GM18499 (cell line): ENCODE data around the gene PPP2R1B.
"Not testable (repeated sequence)": the region's sequence is repeated elsewhere in the genome, so short reads cannot be mapped to it uniquely, and the experiment has no call there.

Experiments used
- ATAC-seq: cut with Tn5 transposase; IDR thresholded peaks from one replicate; pipeline ENCODE4 v1.9.1; 2021; ENCODE audit warnings: moderate number of reproducible peaks; ENCODE audit not compliant: insufficient read depth, unreplicated experiment

PPP2R1B gene

GRCh38 chr11:111729071-111729830 lies 36.9 kb downstream of the PPP2R1B start:
- no peak for ATAC-seq

GRCh38 chr11:111727431-111727830 lies 38.8 kb downstream of the PPP2R1B start:
- ATAC-seq = no peak

DNA sequence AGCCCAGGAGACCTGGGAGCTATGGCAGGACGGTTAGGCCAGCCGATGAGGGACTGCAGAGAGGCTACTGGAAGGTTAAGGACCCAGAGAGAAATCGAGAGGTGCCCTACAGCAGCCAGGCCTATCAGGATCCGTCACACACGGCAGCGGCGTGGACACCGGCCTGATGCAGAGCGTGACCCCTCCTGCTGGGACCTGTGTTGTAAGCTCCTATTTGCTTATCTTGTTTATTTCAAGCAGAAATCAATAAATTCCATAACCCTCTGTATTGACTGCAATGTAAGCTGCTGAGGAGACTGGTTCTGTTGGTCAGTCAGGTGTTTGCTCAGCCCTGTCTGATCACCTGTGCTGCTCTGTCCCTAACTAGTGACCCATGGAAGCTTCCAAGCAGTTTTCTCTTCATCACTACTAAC lies 39.9 kb downstream of the PPP2R1B start:
- no peak for ATAC-seq

DNA sequence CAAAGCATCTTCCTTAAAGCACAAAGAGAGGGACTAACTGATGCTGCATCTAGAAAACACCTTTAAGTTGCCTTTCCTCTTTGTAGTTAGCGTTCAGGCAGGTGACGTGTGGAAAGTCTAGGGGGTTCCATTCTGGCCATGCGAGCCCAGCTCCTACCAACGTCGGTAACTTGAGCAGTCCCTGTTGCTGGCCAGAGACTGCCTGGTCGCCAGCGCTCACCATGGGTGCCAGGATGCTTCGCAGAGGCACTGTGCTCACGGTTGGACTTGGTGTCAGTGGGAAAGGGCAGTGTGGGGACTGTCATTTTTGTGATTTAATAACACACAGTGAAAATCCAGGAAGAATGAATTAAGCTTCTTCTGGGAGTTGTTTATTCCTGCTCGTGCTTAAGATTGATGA lies 40.6 kb downstream of the PPP2R1B start:
- ATAC-seq = no peak

DNA sequence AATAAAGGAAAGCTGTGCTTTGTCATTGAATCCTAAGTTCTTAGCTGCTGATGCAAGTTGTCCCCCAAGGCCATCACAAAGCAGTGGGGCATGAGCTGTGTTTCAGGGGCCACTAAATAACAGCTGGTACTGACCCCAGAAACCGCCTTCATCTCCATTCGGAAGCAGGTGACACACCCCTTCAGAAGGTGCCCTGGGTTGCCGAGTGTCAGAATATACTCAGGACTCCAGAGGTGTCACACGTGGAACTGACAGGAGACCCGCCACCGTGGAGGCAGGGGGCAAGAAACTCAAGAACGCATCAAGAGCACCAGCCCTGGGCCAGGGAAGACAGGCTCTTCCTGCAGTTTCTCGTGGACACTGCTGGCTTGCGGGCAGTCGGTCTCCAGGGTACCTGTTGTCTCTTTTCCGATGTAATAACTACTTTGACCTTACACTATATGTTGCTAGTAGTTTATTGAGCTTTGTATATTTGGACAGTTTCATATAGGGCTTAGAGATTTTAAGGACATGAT lies 41.5 kb downstream of the PPP2R1B start:
- no peak for ATAC-seq

DNA sequence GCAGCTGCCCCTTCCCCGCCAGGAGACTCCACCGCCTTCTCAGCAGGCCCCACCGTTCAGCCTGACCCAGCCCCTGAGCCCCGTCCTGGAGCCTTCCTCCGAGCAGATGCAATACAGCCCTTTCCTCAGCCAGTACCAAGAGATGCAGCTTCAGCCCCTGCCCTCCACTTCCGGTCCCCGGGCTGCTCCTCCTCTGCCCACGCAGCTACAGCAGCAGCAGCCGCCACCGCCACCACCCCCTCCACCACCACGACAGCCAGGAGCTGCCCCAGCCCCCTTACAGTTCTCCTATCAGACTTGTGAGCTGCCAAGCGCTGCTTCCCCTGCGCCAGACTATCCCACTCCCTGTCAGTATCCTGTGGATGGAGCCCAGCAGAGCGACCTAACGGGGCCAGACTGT lies 42.6 kb downstream of the PPP2R1B start:
- ATAC-seq = no peak

GRCh38 chr11:111722501-111722900 lies 43.7 kb downstream of the PPP2R1B start:
- ATAC-seq = no peak

DNA sequence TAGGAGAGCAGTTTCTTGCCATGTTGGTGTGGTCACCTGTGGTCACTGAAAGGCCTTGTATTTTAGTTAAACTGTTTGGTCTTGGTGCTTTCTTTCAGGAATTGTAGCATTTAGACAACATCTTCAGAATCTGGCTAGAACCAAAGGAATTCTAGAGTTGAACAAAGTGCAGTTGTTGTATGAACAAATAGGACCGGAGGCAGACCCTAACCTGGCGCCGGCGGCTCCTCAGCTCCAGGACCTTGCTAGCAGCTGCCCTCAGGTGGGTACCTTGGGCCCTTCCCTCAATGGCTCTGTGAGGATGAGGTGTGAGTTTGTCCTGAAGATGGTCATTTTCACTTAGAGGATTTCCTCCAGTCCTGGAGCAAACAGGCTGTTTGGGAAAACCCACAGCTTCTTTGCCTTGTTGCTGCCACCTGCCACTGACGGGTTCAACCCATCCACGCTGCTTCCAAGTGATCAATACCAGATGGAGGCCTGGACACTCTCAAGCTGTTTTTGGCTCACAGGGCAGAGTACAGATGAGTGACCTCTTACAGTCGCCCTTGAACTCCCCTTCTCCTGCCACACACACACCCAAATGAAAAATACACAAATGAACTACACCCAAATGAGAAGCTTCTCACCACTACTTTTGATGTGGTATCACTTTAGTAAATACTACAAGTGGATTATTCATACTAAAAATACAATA lies 45.2 kb downstream of the PPP2R1B start:
- no peak for ATAC-seq

DNA sequence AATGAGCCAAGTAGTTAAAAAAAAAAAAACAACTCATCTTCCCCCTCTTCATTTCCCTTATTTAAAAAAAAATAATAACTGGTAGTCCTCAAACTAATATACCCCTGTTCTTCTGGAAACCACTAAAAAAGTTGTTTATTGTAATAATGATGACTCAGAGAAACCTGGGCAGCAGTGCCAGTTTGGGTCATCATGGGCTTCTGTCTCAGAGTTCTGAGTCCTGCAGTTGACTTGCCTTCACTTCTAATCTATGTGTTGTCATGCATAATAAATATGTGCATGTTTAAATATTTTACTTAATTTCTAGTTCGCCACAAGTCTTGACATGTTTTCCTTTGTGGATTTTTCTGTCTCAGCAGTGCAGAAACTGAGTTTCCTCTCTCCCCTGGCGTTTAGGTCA lies 46.8 kb downstream of the PPP2R1B start:
- no peak for ATAC-seq

DNA sequence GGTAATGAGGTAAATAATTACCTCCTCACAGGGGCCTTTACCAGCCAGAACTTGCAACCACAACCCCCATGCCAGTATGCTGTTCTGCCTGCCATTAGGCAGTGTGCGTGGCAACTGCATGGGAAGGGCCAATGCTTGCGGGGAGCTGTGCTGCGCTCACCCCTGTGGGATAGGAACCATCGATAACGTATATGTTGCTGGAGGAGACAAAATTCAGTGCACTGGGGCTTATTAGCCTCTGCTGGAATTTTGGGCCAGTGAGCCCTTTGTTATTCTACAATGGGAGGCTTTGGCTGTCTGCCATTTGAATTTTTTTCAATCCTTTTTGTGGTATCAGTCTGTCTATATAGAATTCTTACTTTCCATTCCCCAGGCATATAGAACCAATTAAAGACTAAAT lies 47.3 kb downstream of the PPP2R1B start:
- ATAC-seq = no peak

GRCh38 chr11:111718436-111718835 lies 47.8 kb downstream of the PPP2R1B start:
- ATAC-seq = no peak

DNA sequence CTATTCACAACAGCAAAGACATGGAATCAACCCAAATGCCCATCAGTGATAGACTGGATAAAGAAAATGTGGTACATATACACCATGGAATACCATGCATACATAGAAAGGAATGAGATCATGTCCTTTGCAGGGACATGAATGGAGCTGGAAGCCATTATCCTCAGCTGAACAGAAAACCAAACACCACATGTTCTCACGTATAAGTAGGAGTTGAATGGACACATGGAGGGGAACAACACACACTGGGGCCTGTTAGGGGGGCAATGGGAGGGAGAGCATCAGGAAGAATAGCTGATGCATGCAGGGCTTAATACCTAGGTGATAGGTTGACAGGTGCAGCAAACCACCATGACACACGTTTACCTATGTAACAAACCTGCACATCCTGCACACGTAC lies 48.5 kb downstream of the PPP2R1B start:
- ATAC-seq = not testable (repeated sequence)

- no peak for ATAC-seq
Measured at GRCh38 chr11:111715142-111715816, 50.9 kb downstream of the PPP2R1B start.

- no peak for ATAC-seq
Measured at GRCh38 chr11:111714522-111714921, 51.7 kb downstream of the PPP2R1B start.

DNA sequence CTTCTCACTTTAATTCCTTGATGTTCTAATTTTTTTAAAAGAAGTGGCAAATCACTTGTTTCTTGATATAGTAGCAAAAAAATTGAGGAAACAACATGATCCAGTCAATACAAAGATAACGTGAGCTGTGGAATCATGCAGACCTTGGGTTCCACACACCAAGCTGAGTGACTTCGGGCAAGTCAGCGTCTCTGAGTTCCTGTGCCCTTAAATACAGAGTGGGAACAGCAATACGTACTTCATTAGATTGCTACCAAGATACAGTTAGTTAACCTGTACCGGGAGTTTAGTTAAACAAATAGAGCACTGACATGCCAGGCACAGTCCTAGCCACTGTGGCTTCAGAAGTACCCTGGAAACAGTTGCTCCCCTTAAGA lies 58.5 kb downstream of the PPP2R1B start:
- no peak for ATAC-seq

DNA sequence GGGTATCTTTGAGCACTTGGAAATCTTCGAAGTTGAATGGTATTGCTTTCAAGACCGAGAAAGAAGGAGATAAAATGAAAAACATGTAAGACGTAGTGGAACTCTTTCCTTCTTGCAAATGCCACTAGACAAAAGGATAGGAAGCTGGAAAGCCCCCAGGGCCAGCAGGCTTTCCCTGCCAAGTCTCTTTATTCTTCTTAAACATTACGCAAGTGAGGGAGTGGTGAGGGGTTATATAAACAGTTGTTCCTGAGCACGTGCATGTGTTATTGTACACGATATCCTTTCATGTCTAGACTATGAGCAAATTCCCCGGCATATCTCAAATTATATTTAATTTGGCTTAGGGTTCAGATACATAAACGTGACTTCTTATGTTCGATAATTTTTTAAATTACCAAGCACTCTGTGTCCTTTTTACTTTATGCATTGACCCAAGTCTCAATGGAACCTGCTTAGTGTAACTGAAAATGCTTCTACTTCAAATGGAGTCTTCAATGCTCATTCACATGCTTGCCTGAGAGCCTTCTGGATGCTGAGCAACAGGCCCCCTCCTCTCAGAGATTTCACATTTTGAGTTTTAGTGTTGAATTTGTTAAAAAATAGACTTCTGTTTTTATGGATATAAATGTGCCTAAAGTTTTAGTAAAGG lies 59.0 kb downstream of the PPP2R1B start:
- no peak for ATAC-seq

- ATAC-seq = no peak
Measured at GRCh38 chr11:111703576-111703975, 62.6 kb downstream of the PPP2R1B start.

DNA sequence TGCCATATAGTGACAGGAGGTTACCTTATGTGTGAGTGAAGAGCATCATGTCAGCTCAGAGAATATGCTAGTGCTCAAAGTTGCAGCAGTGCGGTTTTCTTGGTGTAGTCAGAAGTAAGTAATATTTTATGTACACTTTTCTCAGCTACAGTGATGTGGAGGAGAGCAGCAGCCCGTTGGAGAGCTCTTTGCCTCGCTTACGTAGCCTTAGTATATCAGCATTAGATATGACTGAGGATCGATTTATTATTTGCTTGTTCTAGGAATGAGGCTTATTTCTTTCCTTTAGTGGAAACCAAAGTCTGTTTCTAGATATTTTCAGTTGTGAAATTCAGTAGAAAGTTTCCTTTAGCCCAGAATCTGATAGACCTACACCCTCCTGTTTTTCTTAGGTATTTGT lies 63.6 kb downstream of the PPP2R1B start:
- no peak for ATAC-seq

DNA sequence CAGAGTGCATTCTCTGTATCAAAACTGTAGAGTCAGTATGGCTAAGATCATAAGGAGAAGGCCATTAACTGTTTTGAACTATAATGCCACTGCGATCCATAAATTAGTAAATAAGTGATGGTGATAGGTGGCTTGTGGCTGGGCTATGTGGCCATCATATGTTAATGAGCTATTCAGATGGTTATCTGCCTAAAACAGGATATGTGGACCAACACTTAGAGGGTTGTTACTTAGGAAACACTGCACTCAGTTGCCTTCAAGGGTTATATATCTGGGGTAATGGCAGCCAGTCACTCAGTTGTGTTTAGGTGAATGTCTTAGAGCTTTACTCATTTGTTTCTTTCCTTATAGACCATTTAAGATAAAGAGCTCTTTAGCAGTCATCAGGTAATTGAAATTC lies 66.0 kb downstream of the PPP2R1B start:
- ATAC-seq = no peak

GRCh38 chr11:111699579-111700156 lies 66.5 kb downstream of the PPP2R1B start:
- ATAC-seq = no peak
